HG03571 (cell line): Measurements from ENCODE around the gene NANP.
"Not testable (repeated sequence)": the region's sequence is repeated elsewhere in the genome, so short reads cannot be mapped to it uniquely, and the experiment has no call there.

Experiments
- ATAC-seq: cut with Tn5 transposase; IDR thresholded peaks from one replicate; pipeline ENCODE4 v1.9.1; 2021; ENCODE audit not compliant: unreplicated experiment

The NANP gene

GRCh38 chr20:25608774-25609173 is 15.0 kb downstream of the NANP start:
- no peak for ATAC-seq

DNA sequence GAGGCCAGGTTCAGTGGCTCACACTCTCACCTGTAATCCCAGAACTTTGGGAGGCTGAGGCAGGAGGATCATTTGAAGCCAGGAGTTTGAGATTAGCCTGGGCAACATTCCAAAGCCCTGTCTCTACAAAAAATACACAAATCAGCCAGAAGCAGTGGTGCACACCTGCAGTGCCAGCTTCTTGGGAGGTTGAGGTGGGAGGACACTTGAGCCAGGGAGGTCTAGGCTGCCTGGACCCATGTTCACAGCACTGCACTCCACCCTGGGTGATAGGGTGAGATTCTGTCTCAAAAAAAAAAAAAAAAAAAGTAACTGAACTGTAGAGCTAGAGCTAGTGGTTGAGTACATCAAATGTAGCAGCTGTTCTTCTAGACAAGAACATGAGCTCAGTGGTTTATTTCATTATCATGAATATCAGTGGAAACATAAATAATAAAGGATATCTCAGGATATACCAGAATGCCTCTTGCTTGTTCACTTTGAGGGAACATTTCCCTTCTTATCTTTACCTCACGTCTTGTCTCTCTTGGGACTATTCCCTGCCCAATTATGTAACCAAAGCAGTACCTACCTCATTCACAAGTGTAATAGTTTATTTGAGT is 17.6 kb downstream of the NANP start:
- no peak for ATAC-seq

DNA sequence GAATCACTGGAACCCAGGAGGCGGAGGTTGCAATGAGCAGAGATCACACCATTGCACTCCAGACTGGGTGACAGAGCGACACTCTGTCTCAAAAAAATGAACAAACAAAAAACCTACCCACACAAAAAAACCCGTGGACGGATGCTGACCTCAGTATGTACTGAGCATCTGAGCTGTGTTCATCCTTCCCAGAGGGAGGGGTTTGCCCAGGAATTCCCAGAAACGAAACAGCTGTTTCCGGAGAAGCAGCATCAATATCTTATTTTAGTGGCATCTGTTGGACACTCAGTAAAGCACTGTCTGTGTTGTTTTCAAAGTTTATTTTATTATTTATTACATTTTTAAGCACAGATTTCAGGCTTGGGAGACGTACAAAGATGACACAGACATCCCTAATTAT is 18.7 kb downstream of the NANP start:
- ATAC-seq, result no peak

DNA sequence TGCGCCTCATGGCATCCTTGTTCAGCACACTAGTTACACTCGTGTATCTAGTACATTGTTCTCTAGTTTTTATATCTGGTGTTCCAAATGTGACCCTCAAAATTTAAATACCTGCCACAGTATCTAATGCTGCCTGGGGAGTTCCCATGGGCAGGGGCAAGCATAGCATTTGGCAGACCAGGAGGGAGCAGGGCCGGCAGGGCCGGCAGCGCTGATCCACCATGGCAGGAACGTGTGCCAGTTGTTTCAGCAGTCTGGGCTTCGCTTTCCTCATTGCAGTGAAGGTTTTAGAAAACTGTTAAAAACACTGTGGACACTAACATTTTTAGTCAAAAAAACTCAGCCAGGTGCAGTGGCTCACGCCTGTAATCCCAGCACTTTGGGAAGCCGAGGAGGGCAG is 19.2 kb downstream of the NANP start:
- no peak for ATAC-seq

DNA sequence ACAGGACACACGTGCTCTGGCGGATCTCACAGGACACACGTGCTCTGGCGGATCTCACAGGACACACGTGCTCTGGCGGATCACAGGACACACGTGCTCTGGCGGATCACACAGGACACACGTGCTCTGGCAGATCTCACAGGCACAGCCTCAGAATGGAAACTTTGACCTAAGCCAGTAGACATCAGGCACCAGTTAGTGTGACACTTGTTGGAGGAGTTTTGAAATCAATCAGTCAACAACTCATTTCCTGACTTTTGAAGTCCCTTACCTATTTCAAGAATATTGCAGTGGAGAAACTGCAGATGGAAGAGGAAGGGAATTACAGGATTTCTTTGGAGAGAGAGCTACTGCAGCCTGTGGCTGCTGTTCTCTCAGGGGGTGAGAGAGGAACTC is 20.9 kb downstream of the NANP start:
- ATAC-seq, result not testable (repeated sequence)

DNA sequence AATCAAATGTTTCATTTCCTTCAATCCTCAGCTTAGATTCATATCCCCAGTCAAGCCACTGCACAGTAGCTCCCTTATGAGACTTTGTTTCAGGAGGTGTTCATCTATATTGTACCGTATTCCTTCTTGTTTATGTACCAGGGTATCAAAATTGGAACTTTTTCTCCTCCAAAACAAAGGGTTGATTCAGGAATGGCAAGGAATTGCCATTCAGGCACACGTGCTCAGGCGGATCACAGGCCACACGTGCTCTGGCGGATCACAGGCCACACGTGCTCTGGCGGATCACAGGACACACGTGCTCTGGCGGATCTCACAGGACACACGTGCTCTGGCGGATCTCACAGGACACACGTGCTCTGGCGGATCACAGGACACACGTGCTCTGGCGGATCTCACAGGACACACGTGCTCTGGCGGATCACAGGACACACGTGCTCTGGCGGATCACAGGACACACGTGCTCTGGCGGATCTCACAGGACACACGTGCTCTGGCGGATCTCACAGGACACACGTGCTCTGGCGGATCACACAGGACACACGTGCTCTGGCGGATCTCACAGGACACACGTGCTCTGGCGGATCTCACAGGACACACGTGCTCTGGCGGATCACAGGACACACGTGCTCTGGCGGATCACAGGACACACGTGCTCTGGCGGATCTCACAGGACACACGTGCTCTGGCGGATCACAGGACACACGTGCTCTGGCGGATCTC is 21.5 kb downstream of the NANP start:
- not testable (repeated sequence) for ATAC-seq

GRCh38 chr20:25601659-25602058 is 22.2 kb downstream of the NANP start:
- ATAC-seq, result no peak

DNA sequence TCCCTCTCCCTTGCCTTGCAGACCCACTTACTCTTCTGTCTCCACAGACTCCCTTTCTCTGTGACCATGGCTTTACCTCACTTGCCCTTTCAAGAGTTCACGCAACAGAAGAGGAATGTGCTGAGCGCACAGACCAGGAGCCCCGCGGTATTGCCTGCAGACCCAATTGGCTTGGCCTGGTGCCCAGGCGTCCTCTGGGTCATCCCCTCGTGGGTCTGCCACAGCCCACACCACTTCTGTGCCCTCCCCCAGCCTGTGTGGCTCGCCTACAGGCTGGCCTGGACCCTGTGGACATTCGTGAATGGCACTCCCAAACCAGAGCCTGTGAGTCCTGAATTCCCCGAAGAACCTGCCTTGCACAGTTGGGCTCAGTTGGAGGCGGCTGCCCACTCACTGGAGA is 23.2 kb downstream of the NANP start:
- no peak for ATAC-seq

DNA sequence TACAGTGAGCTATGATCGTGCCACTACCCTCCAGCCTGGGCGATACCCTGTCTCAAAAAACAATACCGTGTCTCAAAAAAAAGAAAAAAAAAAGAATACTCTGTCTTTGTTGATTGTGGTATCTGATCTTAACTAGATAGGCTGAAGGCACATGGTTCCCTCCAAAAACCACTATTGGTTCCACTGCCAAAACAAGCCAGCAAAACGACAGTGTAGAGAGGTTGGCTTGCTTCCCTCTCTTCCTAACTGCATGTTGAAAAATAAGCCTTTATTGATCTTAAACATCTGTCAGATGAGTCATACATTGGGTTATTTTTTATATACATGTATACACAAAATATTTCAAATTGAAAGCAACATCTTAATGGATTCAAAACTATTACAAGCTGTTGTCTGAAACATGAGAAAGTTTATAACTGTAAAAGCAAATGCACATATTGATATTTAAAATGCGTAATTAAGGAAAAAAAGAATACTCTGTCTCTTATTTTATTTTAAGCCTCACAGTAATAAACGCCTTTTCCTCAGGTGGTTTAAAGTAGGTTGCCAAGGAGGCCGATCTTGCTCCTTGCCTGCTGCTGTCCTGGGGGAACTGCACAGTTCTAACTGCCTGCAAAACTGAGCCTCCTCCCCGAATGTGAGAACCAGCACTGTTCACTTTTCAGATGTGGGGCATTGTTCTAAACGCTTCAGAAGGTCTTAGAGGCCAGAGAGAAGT is 31.5 kb downstream of the NANP start:
- ATAC-seq, result no peak

DNA sequence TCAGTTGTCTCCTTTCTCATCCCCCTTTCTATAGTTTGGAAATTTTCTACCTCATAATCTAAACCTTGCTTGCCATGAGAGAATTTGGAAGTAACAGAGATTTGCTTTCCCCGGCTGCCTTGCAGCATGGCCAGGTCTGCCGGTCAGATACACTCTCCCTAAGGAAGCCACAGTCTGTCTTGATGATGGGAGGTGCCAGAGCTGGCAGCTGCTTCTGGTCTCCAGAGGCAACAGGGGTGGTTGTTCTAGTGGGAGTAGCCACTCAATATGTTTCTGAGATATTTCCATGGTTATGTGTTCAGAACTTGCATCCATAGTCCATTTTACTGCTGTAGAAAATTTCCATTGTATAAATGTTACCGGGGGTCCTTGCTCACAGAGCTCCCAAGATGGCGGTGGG is 33.0 kb downstream of the NANP start:
- not testable (repeated sequence) for ATAC-seq

GRCh38 chr20:25588491-25588890 is 35.3 kb downstream of the NANP start:
- no peak for ATAC-seq

- ATAC-seq, result no peak
These were observed 36.3 kb downstream of the NANP start for GRCh38 chr20:25587536-25587935.

GRCh38 chr20:25586877-25587276 is 36.9 kb downstream of the NANP start:
- no peak for ATAC-seq

- no peak for ATAC-seq
These were observed 38.7 kb downstream of the NANP start, which contains the start of gene NINL for GRCh38 chr20:25584905-25585704. NINL (minus strand) TSS chr20:25585531; CDS start chr20:25526587, 58,944 bp downstream.

DNA sequence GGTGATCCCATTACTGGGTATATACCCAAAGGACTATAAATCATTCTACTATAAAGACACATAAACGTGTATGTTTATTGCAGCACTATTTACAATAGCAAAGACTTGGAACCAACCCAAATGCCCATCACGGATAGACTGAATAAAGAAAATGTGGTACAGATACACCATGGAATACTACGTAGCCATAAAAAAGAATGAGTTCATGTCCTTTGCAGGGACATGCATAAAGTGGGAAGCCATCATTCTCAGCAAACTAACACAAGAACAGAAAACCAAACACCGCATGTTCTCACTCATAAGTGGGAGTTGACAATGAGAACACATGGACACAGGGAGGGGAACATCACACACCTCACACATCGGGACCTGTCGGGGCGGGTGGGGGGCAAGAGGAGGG is 40.2 kb downstream of the NANP start:
- not testable (repeated sequence) for ATAC-seq

DNA sequence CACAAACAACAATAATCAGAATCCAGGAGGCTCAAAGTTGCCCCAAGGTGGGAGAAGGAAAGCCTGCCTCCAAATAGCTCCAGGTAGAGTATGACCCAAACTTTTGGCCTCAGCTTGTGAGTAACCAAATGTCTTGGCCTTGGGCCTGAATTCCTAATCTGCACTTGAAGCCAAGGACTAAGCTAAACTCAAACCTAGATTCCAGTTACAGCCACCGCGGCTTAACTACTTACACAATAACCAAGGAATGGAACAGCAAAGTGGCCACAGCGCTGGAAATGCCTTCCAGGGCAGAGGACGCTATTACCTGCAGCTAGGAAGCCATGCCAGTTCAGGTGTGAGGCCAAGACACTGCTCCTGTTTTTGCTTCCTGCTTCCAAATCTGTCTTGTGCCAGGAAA is 43.1 kb downstream of the NANP start:
- no peak for ATAC-seq

GRCh38 chr20:25579081-25579770 is 44.6 kb downstream of the NANP start:
- ATAC-seq, result no peak

DNA sequence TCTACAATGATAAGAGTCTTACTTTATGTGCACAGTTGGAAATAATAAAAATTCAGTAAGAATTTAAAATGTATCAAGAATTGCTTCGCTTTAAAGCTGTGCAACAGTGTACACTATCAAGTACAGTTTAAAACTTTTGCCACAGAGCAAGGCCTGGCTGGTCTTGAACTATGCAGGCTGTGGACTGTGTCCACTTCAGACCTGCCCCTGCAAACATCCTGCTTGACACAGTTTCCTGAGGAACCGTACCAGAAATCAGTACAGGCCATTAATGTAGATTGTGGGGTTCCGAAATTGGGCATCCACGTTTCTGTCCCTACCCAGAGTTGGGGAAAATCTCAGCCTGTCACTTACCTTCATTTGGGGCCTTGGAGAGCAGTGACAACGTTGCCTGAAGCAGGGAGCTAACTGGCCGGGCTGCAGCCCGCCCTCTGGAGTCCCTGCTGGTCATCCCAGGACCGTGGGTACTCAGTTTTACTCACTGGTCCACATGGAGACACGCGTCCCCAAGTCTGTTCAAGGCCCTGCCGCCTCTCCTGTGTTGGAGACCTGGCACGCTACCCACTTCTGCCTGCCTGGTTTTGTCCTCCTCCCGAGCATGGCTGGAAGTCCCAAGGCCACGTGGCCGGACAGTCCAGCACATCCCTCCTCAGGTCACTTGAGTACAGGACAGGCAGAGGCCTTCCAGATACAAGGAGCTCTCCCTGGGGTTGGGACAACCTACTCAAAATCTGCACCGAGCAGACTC is 46.9 kb downstream of the NANP start:
- ATAC-seq, result no peak

DNA sequence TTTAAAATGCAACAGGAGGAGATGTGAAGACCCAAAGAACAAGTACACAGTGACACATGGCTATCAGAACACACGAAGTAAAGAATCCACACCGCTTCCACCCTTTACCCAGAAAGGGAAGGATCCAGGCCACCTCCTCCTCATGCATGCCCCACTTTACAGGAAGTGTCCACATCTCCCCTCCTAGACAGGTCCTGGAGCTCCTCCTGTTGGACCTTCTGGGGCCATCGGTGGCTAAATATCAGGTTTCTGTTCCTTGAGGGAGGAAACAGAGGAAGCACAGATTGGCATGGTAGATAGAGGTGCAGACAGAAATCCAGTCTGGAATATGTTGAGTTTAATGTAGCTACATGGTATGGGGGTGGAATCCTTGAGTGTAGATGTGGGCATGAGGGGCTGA is 49.4 kb downstream of the NANP start:
- no peak for ATAC-seq
